GM21529 (cell line): Measurements from ENCODE around the gene SMIM13.

Experiments used
- ATAC-seq: cut with Tn5 transposase; IDR thresholded peaks from one replicate; pipeline ENCODE4 v1.9.1; 2021; ENCODE audit not compliant: unreplicated experiment

SMIM13 gene

GRCh38 chr6:11149551-11149950, 55.9 kb downstream of the SMIM13 start:
- no peak for ATAC-seq

DNA sequence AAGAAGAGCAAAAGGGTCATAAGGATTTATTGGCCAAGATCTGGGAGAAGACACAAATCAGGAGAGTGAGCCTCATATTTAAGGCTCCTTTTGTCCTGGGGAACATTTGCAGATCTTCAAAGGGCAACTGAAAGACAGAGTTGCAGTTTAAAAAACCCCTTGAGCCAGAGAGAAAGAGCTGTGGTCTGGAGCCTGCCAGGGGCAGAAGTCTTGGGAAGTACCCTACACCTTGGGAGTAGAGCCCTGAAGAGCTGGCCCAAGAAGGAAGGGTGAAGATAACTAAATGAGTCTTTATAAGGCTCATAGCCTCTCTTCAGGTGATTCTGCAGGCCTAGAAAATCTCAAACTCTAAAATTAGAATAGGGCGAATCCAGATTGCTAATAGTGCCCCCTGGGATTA, 57.9 kb downstream of the SMIM13 start:
- ATAC-seq: no peak

DNA sequence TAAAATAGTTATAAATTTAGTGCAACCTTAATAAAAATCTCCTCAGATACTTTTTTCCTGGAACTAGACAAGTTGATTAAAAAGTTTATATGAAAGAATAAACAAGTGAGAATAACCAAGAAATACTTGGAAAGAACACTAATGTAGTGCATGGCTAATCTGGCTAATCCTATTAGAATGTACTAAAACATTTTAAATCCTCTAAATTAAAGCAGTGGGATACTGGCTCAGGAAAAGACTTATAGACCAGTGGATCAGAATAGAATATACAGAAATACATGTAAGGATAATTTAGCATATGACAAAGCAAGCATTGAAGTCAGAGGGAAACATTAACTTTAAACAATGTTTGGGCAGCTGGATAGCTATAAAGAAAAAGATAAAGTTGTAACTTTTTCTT, 58.9 kb downstream of the SMIM13 start:
- ATAC-seq: no peak

DNA sequence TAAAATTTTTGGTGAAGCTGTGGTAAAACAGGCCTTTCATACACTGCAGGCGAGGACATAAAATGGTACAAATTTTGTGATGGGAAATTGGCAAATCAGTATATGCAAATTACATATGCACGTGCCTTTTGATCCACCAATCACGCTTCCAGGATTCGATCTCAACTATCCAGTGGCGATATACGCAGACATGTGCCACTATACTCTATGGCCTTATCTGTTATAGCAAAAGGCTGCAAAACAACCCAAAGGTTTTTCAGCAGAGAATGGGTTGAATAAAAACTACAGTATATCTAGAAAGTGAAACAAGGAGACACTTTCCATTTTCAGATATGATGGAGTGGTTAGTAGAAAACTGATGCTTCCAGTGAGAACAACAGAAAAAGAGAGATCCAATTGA, 59.8 kb downstream of the SMIM13 start:
- no peak for ATAC-seq

DNA sequence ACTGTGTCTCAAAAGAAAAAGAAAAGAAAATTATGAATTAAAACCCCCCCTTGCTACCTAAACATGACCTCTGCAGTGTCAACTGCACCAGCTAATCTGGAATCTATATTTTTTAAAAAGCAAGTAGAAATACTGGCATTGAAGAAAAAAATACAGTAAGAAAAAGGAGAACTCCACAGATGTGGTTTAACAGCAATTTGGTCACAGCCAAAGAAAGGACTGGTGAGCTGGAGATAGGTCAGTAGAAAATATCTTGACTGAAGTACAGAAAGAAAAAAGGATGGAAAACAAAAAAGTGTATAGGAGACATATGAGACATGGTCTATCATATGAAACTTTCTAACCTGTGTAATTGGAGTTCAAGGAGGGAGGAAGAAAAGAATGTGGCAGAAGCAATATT, 62.0 kb downstream of the SMIM13 start:
- ATAC-seq: no peak

DNA sequence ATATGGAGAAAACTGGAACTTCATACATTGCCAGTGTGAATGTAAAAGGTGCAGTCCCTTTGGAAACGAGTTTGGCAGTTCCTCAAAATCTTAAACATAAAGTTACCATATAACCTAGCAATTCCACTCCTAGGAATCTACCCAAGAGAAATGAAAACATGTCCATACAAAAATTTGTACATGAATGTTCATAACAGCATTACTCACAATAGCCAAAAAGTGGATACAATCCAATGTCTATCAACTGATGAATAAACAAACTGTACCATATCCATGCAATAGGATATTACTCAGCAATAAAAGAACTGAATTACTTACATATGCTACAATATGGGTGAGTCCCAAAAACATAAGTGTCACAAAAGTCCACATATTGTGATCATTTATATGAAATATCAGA, 66.6 kb downstream of the SMIM13 start:
- no peak for ATAC-seq

GRCh38 chr6:11161031-11161956, 67.7 kb downstream of the SMIM13 start:
- no peak for ATAC-seq

GRCh38 chr6:11162262-11162661, 68.6 kb downstream of the SMIM13 start:
- ATAC-seq: no peak

- no peak for ATAC-seq
Measured at GRCh38 chr6:11163932-11164331, 70.3 kb downstream of the SMIM13 start.

DNA sequence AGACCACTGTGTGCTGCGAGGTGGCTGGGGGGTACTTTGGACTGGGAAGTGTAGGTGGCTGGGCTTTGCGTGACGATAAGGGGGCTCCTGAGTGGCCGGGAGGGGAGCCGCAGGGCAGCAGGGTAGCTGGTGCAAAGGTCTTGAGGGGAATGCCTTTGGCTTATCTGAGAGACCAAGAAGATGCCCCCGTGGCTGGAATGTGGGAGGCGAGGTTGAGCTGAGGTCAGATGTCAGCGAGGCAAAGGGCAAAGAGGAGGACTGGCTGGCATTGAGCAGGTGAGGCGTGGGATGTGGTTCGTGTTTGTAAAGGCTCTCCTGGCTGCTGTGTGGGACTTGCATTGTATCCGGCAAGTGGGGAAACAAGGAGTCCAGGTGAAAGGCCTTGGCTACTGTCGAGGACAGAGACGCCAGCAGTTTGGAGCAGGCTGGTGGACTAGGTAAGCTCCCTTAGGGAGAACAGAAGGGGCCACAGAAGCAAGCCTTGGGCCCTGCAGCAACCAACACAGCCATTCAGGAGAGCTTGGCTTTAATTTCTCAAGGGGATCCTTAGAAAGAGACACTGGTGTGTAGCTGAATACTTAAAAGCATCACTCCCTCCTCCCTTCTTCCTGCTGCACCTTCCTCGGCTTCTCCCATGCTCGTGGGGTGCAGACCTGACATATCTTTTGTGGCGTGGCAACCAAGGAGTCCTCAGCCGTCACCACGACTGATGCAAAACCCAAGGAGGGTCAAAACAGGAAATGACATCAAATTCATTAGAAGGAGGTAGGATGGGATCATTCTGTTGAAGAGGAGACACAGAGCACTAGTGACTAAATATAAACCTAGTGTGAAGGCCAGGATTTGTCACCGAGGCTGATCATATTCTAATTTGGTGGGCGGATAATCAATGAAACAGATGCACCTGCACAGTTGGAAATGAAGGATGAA, 71.3 kb downstream of the SMIM13 start:
- ATAC-seq: no peak

GRCh38 chr6:11166948-11167347, 73.3 kb downstream of the SMIM13 start:
- no peak for ATAC-seq

DNA sequence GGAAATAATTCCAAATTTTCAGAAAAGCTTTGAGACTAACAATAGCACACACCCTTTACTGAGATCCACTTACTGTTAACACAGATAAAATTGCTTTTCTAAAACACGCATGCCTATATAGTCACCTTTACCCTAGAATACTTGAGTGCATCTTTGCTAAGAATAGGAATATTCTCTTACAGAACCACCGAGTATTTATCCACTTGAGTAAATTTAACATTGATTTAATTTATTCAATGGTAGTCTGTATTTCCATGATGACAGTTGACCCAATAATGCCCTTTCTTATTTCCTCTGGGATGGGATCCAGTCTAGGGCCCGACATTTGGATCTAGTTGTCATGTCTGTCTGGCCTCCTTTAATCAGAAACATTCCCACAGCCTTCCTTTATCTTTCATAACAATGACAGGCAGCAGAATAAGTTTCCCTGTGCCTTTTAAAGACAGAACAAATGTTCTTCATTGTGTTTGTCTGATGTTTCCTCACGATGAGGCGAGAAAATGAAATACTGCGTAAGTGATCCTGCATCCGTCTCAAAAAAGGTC, 74.5 kb downstream of the SMIM13 start:
- ATAC-seq: no peak

DNA sequence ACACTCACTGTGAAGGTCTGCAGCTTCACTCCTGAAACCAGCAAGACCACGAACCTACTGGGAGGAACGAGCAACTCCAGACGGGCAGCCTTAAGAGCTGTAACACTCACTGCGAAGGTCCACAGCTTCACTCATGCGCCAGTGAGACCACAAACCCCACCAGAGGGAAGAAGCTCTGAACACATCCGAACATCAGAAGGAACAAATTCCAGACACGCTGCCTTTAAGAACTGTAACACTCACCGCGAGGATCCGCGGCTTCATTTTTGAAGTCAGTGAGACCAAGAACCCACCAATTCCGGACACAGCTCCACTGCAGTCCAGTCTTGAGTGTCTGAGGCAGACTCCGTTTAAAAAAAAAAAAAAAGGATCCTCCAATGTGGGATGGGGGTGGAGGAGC, 78.3 kb downstream of the SMIM13 start:
- no peak for ATAC-seq

GRCh38 chr6:11172501-11173327, 79.1 kb downstream of the SMIM13 start:
- peak; percentile 63 for ATAC-seq

DNA sequence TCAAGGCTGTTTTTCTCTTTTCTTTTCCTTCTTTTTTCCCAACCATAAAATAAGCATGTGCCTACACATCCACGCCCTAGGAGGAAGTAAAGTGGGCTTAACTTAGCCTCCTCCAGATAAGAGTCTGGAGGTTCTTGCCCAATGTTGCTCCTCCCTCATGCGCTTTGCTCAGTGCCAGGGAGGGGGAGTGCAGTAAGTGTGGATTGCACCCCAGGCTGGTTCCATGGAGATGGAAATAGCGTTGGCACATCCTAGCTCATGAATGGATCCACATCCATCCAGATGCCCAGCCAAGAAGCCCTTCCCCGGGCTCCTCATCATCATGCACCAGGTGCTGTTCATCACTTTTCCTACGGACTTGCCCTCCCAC, 80.6 kb downstream of the SMIM13 start:
- ATAC-seq: no peak

DNA sequence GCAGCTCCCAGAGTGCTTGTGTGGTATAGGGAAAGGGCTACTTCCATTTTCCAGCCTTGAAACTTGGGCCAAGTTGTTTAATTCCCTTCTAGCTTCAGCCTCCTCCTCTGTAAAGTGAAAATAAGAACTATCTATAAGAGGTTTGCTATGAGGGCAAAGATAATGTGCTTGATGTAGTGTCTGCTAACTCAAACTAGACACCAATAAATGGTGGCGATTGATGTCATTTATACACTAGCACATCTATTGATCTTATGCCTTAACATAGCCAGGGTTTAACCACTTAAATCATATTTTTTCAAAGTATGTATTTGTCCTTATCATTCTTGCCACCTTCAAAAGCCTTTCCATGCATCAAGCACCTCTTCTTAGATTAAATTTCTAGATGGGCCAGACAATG, 83.6 kb downstream of the SMIM13 start:
- no peak for ATAC-seq

DNA sequence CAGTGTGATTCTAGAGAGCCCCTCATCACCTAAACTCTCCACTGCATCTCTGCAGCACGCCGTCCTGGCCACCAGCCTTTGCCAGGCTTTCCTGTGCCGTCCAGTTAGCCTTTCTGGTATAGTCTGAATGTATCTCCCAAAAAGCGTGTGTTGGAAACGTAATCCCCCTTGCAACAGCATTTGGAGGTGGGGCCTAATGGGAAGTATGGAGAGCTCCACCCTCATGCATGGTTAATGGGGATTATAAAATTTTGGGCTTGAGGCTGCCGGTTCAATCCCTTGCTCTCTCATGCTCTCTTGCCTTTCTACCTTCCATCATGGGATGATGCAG, 85.4 kb downstream of the SMIM13 start:
- no peak for ATAC-seq

GRCh38 chr6:11179419-11180202, 86.0 kb downstream of the SMIM13 start:
- ATAC-seq: no peak

DNA sequence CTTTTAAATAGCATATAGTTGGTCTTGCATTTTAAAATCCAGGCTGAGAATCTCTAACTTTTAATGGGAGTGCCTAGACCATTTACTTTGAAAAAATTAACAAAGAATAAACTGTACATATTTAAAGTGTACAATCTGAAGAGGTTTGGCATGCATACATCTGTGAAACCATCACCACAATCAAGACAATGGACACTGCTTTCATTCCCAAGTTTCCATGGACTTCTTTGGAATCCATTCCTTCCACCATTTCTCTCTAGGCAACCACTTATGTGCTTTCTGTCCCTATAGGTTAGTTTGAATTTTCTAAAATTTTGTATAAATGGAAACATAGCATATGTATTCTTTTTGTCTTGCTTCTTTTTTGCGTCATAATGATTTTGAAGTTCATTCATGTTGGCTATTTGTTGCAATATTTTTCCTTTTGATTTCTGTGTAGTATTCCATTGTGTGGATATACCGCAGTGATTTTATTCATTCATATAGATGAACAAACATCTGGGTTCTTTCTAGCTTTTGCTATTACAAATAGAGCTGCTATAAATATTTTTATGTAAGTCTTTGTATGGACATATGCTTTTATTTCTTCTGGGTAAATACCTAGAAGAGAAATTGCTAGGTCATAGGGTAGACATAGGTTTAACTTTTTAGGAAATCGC, 88.0 kb downstream of the SMIM13 start:
- ATAC-seq: no peak
